Mucosa of gallbladder (tissue), 1 donor: ENCODE data around the gene JAG2. TPM values are rescaled to one million over a fixed set of nuclear protein-coding genes. Genes with fewer than 3 reads are reported as not detected.
A peak's percentile ranks its signal among the peaks of the same experiment; 100 is the strongest.

ENCODE experiments used
- DNase-seq: peaks from one replicate; pipeline ENCODE4 v3.0.0-alpha.2; 2020; ENCODE audit warnings: low spot score
- total RNA-seq: library from RNA; stranded (reverse); gene quantifications from one replicate; pipeline ENCODE4 v1.2.1, GENCODE V29; 2021
- donor health status: DM: no; HTN: no; CAD: no.

The JAG2 gene
- total RNA-seq, 1 donor from 2014 or later, result 12.7 TPM

DNA sequence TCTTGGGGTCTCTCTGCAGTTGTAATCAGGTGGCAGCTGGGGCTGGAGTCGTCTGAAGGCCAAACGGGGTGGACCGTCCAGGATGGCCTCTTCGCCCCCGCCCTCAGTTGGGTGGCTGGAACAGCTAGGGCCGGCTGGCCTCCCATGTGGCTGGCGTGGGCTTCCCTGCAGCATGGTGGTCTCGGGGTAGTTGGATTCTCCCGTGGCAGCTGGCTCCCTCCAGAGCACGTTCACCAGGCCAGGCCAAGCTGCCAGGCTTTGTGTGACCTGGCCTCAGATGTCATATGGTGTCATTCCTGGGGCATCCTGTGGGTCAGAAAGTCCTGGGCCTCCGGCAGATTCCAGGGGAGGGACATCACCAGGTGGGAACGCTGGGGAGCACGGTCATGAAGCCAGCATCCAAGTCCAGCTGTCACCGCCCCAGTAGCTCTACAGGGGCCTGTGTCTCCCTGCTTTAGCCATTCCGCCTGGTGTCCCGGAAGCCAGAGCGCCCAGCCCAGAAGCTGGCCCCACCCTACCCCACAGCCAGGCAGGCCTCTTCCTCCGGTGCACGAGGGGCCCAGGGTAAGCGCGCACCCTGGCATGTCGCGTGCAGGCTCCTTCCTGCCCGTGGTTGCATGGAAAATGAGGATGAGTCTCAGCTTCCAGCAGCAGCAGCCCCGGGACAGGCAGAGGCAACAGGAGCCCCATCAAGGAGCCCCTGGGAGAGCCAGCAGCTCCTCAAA lies 13.9 kb upstream of the JAG2 start:
- DNase-seq, result no peak

DNA sequence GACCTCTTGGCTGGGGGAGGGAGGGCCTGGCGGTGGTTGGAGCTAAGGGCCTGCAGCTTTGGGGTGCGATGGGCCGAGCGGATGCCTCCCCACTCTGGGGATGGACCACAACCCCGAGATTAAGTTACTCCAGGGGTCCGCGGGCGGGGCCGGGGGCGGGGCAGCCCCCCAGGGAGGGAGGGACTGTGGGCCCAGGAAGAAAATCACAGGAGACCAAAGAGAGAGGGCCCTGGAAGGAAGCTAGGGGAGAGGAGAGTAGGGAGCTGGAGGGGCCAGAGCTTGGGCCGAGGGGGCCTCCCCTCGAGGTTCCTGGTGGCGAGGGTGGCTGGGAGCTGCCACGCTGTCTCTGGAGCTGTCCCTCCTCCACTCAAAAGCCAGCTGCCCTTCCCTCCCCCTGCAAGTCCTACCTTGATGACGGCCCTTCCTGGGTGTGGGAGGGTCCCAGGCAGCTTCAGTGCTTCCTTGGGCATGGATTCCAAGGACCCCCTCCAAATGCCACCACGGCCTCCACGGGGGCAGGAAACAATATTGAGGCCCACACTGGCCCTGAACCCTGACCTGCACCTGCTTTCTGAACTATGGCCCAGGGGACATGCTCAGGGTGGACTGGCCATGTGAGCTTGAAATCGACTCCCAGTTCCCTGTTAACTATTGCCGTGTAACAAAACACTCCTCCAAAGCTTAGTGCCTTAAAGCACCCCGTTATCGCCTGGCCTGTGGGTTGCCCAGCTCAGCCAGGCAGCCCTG lies 13.1 kb upstream of the JAG2 start:
- no peak for DNase-seq

DNA sequence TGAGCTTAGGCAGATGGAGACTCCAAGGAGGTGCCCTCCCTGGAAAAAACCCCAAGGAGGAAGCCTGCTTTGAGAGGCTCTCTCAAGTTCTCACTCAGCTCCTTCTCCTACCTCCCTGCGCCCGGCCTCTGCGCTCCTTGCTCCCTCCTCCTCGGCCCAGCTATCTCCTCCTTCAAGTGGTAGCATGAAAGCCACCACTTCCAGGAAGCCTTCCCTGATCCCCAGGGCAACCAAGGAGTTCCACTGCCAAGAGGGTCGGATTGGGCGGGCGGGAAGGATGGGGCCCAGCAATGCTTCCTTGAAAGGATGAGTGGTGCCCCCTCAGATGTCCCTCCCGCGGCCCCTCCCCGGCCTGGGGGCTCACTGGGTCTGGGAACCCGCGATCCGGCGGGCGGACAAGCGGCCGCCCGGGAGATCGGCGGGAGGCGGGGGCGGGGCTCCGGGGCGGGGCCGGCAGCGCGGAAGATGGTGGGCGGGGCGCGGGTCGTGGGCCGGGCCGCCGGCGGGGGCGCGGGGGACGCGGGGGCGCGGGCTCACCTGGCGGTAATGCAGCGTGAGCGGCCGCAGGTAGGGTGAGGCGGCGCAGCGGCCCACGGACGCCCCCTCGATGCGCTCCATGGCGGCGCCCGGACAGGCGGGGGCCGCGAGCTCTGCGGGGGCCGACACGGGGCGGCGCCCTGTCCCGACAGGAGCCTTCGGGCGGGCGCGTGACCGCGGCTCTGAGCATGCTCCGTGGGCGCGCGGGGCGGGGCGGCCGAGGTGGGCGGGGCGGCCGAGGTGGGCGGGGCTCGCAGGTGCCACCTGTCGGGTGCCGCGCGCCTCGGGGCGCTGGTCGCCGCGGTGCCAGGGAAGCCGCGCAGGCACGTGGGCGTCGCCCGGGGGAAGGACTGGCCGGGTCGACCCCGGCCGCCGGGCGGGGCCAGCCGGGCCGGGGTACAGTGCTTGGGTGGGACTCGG lies 12.3 kb upstream of the JAG2 start, which contains the start of gene NUDT14:
NUDT14 (minus strand) TSS at position 721 of the 957 bp plus-strand sequence; CDS start at position 618, 103 bp downstream.
- DNase-seq, result peak; percentile 89

DNA sequence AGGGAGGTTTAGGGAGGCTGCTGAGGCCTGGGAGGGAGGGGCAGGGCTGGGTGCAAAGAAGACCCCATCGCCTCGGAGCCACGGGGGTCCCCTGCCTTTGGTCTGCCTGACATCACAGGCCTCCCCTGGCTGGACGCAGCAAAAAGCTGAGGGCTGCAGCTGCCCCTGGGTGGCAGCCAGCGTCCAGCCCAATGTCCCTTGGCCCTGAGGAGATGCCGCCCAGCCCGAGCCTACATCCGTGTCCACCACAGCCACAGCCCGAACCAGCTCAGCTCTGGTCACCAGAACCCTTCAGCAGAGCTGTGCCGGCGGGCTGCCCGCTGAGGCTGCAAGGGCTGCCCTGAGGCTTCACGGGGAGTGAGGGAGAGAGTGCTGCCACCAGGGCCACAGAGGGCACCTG lies 10.6 kb upstream of the JAG2 start:
- DNase-seq, result no peak

DNA sequence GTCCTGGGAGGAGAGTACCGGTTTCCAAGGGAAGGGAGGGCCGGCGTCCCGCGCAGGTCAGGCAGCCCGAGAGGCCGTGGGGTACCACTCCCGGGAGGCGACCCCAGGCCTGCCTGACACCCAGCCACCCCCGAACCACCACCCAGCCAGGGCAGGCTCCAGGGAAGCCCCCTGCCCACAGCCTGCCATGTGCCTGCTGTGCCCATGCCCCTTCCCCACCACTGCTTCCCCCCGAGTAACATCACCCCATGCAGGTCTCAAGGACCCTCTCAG lies 10.2 kb upstream of the JAG2 start:
- DNase-seq, result no peak

DNA sequence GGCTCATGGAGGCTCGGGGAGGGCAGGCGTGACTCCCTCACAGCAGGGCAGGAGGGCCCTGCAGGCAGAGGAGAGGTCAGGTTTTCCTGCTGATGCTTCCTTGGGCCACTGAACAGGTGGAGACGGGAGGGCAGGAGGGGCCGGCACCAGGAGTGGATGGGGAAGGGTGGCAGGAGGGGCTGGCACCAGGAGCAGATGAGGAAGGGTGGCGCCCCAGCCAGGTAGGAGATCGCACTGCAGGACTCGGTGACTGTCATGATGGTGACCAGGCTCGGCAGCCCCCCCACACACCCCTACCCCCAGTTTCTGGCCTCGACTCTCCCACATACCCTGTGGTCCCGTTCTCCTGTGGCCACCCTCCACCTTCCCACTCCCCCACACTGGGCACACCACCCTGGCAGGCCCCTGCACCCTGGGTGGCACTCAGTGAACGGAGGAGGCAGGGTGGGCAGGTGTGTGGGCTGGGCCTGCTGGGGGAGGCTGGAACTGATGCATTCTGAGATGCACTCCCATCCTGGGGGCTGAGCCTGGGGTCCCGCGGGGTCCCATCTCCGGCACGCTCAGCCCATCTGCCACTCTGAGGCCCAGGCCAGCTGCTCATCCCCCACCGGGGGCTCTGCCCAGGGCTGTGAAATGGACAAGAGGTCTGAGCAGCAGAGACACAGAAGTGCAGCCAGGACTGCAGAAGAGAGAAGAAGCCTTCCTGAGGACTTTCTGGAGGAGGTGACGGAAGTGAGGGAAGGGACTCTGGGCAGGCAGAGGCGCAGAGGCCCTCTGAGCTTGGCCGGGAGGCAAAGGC lies 9.7 kb upstream of the JAG2 start:
- DNase-seq, result no peak

DNA sequence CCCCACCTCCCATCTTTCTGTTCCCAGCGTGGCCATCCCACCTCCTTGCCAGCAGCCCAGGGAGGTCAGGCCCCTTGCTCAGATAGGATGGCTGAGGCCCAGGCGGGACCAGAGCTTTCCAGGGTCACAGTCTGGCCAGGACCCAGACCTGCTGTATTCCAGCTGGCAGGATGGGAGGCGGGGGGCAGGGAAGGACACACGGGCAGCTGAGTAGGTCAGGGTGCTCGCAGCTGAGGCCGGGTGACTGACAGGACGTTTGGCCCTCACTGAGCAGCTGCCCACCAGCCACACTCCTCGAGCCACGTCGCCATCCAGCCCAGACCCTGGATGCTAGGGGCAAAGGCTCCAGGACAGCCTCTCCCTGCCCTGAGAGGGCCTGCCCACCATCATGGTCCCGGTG lies 8.5 kb upstream of the JAG2 start:
- no peak for DNase-seq

DNA sequence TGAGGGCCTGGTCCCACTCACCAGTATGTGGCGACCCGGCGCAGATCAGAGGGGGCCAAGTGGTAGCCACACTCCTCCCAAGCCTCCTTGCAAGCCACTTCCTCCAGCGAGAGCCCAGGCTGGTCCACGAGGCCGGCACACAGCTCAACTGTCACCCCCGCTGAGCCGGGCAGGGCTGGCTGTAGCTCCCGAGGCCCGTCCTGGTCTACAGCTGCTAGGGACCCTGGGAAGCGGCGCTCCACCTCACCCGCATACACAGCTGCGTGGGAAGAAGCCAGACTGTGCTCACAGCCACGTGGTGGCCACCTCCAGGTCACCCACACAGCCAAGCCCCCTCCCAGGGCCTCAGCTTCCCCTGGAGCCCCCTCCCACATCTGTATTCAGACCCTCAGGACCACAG lies 7.9 kb upstream of the JAG2 start:
- no peak for DNase-seq

DNA sequence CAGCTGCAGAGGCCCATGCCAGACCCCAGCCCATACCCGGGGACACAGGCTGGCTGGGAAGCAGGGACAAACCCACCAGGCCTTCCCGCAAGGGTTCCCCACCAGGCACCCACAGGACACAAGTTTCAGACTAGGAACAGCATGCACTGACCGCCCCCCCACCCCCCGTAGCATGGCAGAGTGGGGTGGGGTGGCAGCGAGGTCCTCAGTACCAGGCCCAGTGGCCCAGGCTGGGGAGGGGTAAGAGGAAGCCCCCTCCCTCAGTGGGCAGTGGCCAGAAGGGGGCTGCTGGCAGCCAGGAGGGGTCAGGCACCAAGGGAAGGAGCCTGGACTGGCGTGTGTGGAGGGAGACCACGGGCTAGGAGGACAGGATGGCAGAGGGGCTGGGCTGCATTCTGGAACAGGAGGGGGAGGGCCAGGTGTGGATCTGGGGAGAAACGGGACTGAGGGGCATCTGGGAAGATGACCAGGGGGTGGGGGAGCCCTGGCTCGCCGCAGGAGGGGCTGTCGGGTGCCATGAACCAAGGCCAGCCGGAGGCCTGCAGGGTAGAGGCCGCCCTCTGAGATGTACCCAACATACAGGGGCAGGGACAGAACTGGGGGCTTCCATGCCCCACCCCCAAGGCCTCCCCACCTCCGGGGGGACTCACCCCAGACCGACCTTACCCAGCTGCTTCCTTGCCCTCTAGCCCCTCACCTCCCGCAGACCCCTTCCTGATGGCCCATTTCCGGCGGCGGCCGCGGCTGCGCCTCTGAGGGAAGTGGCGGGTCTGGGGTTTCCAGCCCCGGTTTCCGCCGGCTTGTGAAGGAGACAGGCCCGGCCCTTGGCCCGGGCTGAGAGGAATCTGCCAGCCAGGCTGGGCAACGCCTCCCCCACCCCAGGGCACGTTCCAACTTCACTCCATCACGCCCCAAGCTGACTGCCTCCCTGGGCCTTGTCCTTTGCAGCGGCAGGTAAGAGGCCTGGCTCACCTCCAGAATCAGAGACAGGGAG lies 5.6 kb upstream of the JAG2 start:
- peak; percentile 20 for DNase-seq

DNA sequence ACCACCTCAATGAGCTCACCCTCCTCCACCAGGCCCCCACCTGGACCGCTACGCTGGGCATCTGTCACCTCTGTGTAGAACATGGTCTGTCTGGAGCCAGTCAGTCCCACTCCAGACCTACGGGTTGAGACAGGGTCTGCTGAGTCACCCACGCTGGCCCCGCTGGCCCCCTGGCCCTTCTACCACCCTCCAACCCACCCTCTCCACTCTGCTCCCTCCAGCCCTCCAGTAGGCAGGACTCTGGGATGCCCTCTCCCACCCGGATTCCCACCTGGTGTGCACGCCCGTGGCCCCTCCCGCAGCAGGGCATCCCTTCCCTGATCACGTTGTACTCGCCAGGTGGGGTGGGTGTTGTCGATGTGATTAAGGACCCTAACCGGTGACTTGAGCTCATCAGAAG lies 4.6 kb upstream of the JAG2 start:
- DNase-seq, result no peak

DNA sequence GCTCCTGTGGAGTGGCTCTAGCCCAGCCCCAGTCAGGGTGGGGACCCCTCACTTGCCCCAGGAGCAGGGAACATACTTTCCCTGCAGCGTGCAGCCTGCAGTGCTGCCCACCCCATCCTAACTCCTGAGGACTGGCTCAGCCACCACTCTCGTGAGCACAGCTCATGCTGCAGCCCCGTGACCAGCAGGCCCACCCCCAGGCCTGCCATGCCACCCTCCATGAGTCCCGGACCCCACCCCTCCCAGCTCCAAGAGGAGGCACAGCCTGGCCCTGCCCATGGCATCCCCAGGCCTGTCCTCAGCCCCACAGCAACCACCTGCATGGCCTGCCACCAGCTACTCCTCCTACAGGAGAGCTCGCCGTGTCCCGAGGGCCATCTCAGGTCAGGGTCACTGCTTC lies 3.9 kb upstream of the JAG2 start:
- DNase-seq, result no peak

DNA sequence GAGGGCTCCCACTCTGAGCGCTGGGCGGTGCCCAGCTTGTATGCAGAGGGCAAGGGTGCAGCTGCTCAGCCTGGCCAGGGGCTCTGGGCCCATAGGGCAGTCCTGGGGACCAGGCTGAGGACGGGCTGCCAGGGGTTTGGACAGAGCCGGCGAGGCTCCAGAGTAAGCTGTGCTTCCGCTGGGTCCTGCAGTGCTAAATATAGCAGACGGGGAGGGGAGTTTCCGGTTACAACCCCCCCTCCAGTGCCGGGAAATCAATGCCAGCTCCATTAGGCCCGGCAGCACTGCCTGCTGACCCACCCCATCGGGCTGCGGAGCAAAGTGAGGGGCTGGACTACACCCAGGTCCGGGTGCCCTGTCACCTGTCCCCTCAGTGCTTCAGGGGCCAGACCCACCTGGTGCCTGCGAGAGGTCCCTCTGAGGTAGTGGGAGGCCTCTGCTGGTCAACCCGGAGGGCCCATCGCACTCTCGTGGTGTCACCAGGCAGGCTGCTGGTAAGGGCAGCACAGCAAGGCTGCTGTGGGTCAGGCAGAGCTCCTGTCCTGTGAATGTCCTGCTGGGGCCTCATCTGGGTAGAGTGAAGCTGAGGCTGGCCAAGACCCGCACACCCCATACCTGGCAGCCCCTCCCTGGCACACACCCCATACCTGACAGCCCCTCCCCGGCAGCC lies 2.6 kb upstream of the JAG2 start:
- no peak for DNase-seq

DNA sequence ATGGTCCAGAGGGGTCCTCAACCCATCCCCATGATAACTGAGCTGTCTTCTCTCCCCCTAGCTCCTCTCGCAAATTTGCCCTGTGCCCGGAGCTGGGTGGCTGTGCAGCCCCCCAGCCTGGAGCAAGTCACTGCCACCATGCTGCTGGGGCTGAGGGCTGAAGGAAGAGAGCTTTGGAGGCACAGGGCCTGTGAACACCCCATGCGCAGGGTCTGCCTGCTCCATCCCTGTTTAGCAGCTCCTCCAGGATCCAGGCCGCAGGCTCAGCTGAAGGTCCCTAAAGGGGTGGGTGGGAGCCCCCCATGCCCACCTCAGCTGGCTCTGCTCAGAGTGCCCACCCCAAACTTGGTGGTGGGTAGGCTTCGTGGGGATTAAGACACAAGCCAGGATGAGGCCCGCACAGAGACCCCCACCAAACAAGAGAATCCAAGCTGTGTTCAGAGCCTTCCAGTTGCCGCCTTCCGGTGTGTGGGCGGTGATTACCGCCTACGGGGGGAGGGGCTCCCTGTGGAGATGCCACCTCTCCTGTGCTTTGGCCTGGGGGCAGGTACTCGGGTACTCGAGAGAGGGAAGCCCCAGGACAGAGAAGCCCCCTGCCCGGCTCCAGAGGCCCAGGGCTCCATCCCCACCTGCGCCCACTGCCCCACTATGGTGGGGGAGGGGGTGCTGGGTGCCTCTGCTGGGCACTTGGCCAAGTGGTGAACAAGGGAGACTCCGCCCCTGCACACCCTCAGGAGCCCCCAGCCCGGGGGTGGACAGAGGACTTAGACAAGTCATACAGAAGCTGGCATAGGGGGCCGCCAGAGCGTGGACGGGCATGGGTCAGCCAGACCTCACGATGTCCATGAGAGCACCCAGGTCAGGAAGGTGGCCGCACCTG lies 1.4 kb upstream of the JAG2 start:
- no peak for DNase-seq

DNA sequence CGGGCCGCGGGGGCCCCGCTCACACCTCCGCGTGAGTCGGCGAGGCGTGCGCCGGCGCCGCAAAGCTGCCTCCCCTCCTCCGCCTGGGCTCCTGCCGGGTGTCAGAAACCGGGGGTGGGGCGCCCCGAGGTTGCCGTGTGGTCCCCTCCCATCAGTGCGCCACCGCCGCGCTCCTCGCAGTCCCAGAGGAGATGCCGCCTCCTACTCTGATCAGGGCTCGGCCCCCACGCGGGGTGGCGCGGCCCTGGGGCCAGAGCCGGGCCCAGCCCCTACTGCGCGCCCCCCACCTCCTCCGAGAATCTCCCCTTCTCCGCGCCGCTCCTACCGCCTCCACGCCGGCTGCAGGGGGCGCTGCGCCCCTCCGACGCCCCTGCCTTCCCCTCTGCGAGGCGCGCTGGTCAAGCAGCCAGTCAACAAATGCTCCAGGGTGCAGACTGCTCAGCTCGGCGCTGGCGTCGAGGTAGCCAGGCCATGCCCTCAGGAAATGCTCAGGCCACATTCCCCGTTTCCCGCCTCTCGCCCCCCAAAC lies 467 bp upstream of the JAG2 start:
- no peak for DNase-seq

DNA sequence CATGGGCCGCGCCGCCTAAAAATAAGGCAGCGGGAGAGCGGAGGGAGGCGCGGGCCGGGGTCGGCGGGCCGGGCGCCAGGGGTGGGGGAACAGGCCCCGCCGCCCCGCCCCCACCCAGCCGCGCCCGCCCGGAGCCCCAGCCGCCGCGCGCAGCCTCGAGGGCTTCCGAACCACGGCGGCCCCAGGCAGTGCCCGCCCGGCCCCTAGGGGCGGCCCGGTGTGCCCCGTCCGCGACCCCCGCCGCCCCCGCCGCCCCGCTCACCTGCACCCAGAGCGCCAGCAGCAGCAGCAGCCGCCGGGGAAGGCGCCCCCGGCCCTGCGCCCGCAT lies 519 bp downstream of the JAG2 start:
- no peak for DNase-seq

DNA sequence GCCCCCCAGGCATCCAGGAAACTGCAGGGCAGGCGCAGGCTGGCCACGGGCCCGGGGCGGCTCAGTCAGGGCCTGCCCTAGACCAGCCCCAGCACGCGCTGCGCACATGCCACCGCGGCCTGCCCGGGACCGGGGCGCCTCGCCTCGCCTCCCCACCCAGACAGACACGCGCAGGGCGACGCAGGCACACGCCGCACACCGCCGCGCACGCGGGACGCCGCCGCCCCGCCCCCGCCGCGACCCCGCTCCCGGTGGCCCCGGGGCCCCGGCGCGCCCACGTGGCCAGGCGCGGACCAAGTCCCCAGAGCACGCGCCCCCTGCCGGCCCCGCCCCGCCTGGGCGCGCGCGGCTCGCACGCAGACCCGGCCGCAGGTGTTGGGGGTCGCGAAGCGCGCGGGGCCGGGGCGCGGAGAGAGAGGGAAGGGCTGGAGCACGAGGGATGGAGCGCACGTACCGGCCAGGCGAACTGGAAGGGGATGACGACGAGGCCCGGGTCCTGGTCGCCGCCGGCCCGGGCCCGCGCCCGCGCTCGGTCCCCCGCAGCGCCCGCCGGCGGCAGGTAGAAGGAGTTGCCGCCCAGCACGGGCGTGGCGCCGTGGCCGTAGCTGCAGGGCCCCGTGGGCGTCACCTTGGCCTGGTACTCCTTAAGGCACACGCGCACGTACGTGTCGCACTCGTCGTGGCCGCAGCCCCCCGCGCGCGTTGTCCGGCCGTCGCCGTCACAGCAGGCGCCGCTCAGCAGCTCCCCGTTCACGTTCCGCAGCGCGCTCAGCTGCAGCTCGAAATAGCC lies 1.1 kb downstream of the JAG2 start:
- DNase-seq, result no peak

DNA sequence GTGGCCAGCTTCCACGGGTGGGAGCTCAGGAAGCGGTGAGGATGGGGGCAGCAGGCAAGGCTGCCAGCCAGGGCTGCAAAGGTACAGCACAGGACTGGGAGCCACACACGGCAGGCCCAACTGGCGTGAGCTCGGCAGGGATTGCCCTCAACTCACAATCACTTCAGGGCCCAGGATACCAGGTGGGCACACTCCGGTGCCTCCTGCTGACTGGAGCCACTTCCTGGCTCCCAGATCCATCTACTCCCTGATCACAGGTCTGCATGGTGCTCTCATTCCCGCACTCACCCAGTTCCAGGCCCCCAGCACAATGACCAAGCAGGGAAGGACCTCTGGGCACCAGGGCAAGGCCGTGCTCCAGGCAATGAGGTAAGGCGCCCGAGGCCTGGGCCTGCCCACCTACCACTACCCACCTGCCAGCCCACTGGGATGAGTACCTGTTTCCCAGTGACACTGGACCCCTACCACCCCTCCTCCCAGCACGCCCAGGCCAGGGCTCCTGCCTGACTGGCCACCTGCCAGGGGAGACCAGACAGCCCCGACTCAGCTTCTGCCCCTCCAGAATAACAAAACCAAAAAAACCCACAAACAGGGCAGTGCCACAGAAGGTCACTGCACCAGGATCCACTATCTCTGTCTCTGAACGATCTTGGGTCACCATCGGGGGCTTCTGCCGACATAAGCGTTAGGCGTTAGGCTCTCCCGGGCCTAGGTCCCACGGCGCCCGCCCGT lies 1.8 kb downstream of the JAG2 start:
- no peak for DNase-seq
